ENCODE results near the gene RPTOR.
A peak's percentile ranks its signal among the peaks of the same experiment; 100 is the strongest.
"Not testable (repeated sequence)": the region's sequence is repeated elsewhere in the genome, so short reads cannot be mapped to it uniquely, and the experiment has no call there.

The RPTOR gene

GRCh38 chr17:80537386-80537785 lies 7.3 kb upstream of the RPTOR start:
- H2BK12ac ChIP-seq (ENCODE audit: low read length); H2BK5ac ChIP-seq (ENCODE audit: low read length); H2BK15ac ChIP-seq (ENCODE audit: low read length); H3K9ac ChIP-seq (ENCODE audit: low read depth, low read length, poor library complexity); H3K27ac ChIP-seq (replicated peaks; ENCODE audit: low read length); H3K4ac ChIP-seq (ENCODE audit: low read length); H4K91ac ChIP-seq (ENCODE audit: low read depth, low read length, poor library complexity); H3K14ac ChIP-seq (ENCODE audit: low read length); H2BK120ac ChIP-seq (ENCODE audit: low read depth, low read length); H2AFZ ChIP-seq (ENCODE audit: low read length); H3K18ac ChIP-seq (ENCODE audit: low read length); H4K8ac ChIP-seq (ENCODE audit: low read depth, low read length); H3K23ac ChIP-seq (ENCODE audit: low read depth, low read length, poor library complexity); H3K9me3 ChIP-seq (replicated peaks in 1 of 2; ENCODE audit: control insufficient read depth in 2 of 2, insufficient read depth in 1 of 2, low read depth in 1 of 2, low read length in 2 of 2); H3K4me2 ChIP-seq (ENCODE audit: insufficient read depth, low read length, poor library complexity, severe bottlenecking); H2AK5ac ChIP-seq (ENCODE audit: low read depth, low read length); DNase-seq (ENCODE audit: low spot score); H3K79me1 ChIP-seq (ENCODE audit: low read depth, low read length); H3K4me3 ChIP-seq (ENCODE audit: low read length in 2 of 2); H3K27me3 ChIP-seq (ENCODE audit: control insufficient read depth in 3 of 3, insufficient read depth in 3 of 3, low read depth in 1 of 3, low read length in 3 of 3); H3K36me3 ChIP-seq (replicated peaks in 1 of 2; ENCODE audit: control insufficient read depth in 2 of 2, insufficient read depth in 2 of 2, low read length in 2 of 2); H3K4me1 ChIP-seq (ENCODE audit: control insufficient read depth in 2 of 2, insufficient read depth in 1 of 2, low read depth in 1 of 2, low read length in 2 of 2): not testable (repeated sequence)
- no CpG with 5 or more reads among the region's 30 CpGs for WGBS, 2 donors (ENCODE audit: extremely low coverage in 2 of 2, insufficient read length in 2 of 2, insufficient replicate concordance in 1 of 2)

- Histone ChIP-seq H3K23ac (ENCODE audit: low read depth, low read length, poor library complexity) (no peak overlapping the region), H3K4me3 (ENCODE audit: low read length in 2 of 2) (no peak overlapping the region), H3K4me2 (ENCODE audit: insufficient read depth, low read length, poor library complexity, severe bottlenecking) (no peak overlapping the region), H2BK5ac (ENCODE audit: low read length) (no peak overlapping the region), H3K36me3 (replicated peaks in 1 of 2; ENCODE audit: control insufficient read depth in 2 of 2, insufficient read depth in 2 of 2, low read length in 2 of 2) (no peaks in the 10 kb centered on the region), H2AFZ (ENCODE audit: low read length) (no peak overlapping the region), H3K4ac (ENCODE audit: low read length) (no peak overlapping the region), H3K27ac (replicated peaks; ENCODE audit: low read length) (no peak overlapping the region), H4K91ac (ENCODE audit: low read depth, low read length, poor library complexity) (no peak overlapping the region), H2BK15ac (ENCODE audit: low read length) (no peak overlapping the region), H2BK120ac (ENCODE audit: low read depth, low read length) (no peak overlapping the region), H4K8ac (ENCODE audit: low read depth, low read length) (no peak overlapping the region), H3K14ac (ENCODE audit: low read length) (no peak overlapping the region), H3K79me1 (ENCODE audit: low read depth, low read length) (no peaks in the 10 kb centered on the region), H2BK12ac (ENCODE audit: low read length) (peak overlapping the region; percentile 58), H3K9me3 (replicated peaks in 1 of 2; ENCODE audit: control insufficient read depth in 2 of 2, insufficient read depth in 1 of 2, low read depth in 1 of 2, low read length in 2 of 2) (no peaks in the 10 kb centered on the region), H3K4me1 (ENCODE audit: control insufficient read depth in 2 of 2, insufficient read depth in 1 of 2, low read depth in 1 of 2, low read length in 2 of 2) (peaks cover 6 to 7% of the 10 kb centered on the region in 2 donors), H3K18ac (ENCODE audit: low read length) (peak overlapping the region; percentile 76), H2AK5ac (ENCODE audit: low read depth, low read length) (peak overlapping the region; percentile 71), H3K27me3 (ENCODE audit: control insufficient read depth in 3 of 3, insufficient read depth in 3 of 3, low read depth in 1 of 3, low read length in 3 of 3) (no peaks in the 10 kb centered on the region), H3K9ac (ENCODE audit: low read depth, low read length, poor library complexity) (no peak overlapping the region)
- no peak for DNase-seq (ENCODE audit: low spot score)
- no CpG with 5 or more reads among the region's 14 CpGs for WGBS, 2 donors (ENCODE audit: extremely low coverage in 2 of 2, insufficient read length in 2 of 2, insufficient replicate concordance in 1 of 2)
Measured at GRCh38 chr17:80538484-80538883, 6.2 kb upstream of the RPTOR start.

GRCh38 chr17:80539022-80539641 lies 5.5 kb upstream of the RPTOR start:
- Histone ChIP-seq H3K9ac (ENCODE audit: low read depth, low read length, poor library complexity) (no peak overlapping the region), H3K27me3 (ENCODE audit: control insufficient read depth in 3 of 3, insufficient read depth in 3 of 3, low read depth in 1 of 3, low read length in 3 of 3) (no peaks in the 10 kb centered on the region), H2BK120ac (ENCODE audit: low read depth, low read length) (no peak overlapping the region), H3K9me3 (replicated peaks in 1 of 2; ENCODE audit: control insufficient read depth in 2 of 2, insufficient read depth in 1 of 2, low read depth in 1 of 2, low read length in 2 of 2) (no peaks in the 10 kb centered on the region), H3K79me1 (ENCODE audit: low read depth, low read length) (no peaks in the 10 kb centered on the region), H3K18ac (ENCODE audit: low read length) (no peak overlapping the region), H2BK12ac (ENCODE audit: low read length) (no peak overlapping the region), H3K4ac (ENCODE audit: low read length) (no peak overlapping the region), H2AK5ac (ENCODE audit: low read depth, low read length) (no peak overlapping the region), H3K14ac (ENCODE audit: low read length) (no peak overlapping the region), H2BK5ac (ENCODE audit: low read length) (no peak overlapping the region), H2AFZ (ENCODE audit: low read length) (peak overlapping the region; percentile 73), H2BK15ac (ENCODE audit: low read length) (no peak overlapping the region), H3K4me2 (ENCODE audit: insufficient read depth, low read length, poor library complexity, severe bottlenecking) (no peak overlapping the region), H4K8ac (ENCODE audit: low read depth, low read length) (no peak overlapping the region), H3K4me3 (ENCODE audit: low read length in 2 of 2) (no peak overlapping the region), H3K23ac (ENCODE audit: low read depth, low read length, poor library complexity) (no peak overlapping the region), H3K36me3 (replicated peaks in 1 of 2; ENCODE audit: control insufficient read depth in 2 of 2, insufficient read depth in 2 of 2, low read length in 2 of 2) (no peaks in the 10 kb centered on the region), H3K4me1 (ENCODE audit: control insufficient read depth in 2 of 2, insufficient read depth in 1 of 2, low read depth in 1 of 2, low read length in 2 of 2) (peaks cover 6 to 7% of the 10 kb centered on the region in 2 donors), H3K27ac (replicated peaks; ENCODE audit: low read length) (no peak overlapping the region), H4K91ac (ENCODE audit: low read depth, low read length, poor library complexity) (no peak overlapping the region)
- DNase-seq (ENCODE audit: low spot score) = peak; percentile 29
- WGBS, 2 donors (ENCODE audit: extremely low coverage in 2 of 2, insufficient read length in 2 of 2, insufficient replicate concordance in 1 of 2) = no CpG with 5 or more reads among the region's 12 CpGs

- Histone ChIP-seq H3K9me3 (replicated peaks in 1 of 2; ENCODE audit: control insufficient read depth in 2 of 2, insufficient read depth in 1 of 2, low read depth in 1 of 2, low read length in 2 of 2) (peaks cover 0 to 2% of the 10 kb centered on the region in 2 donors), H2BK15ac (ENCODE audit: low read length) (no peak overlapping the region), H4K8ac (ENCODE audit: low read depth, low read length) (no peak overlapping the region), H2AK5ac (ENCODE audit: low read depth, low read length) (no peak overlapping the region), H3K4me1 (ENCODE audit: control insufficient read depth in 2 of 2, insufficient read depth in 1 of 2, low read depth in 1 of 2, low read length in 2 of 2) (peaks cover 3 to 7% of the 10 kb centered on the region in 2 donors), H3K18ac (ENCODE audit: low read length) (no peak overlapping the region), H3K23ac (ENCODE audit: low read depth, low read length, poor library complexity) (no peak overlapping the region), H3K9ac (ENCODE audit: low read depth, low read length, poor library complexity) (no peak overlapping the region), H2AFZ (ENCODE audit: low read length) (peak overlapping the region; percentile 78), H3K4me2 (ENCODE audit: insufficient read depth, low read length, poor library complexity, severe bottlenecking) (peak overlapping the region; percentile 89), H2BK120ac (ENCODE audit: low read depth, low read length) (no peak overlapping the region), H3K27ac (replicated peaks; ENCODE audit: low read length) (no peak overlapping the region), H3K4me3 (ENCODE audit: low read length in 2 of 2) (peak overlapping the region; percentile 73 to 95), H4K91ac (ENCODE audit: low read depth, low read length, poor library complexity) (no peak overlapping the region), H3K36me3 (replicated peaks in 1 of 2; ENCODE audit: control insufficient read depth in 2 of 2, insufficient read depth in 2 of 2, low read length in 2 of 2) (no peaks in the 10 kb centered on the region), H3K27me3 (ENCODE audit: control insufficient read depth in 3 of 3, insufficient read depth in 3 of 3, low read depth in 1 of 3, low read length in 3 of 3) (no peaks in the 10 kb centered on the region), H2BK5ac (ENCODE audit: low read length) (no peak overlapping the region), H2BK12ac (ENCODE audit: low read length) (no peak overlapping the region), H3K14ac (ENCODE audit: low read length) (no peak overlapping the region), H3K79me1 (ENCODE audit: low read depth, low read length) (peaks cover 8% of the 10 kb centered on the region), H3K4ac (ENCODE audit: low read length) (no peak overlapping the region)
- no CpG with 5 or more reads among the region's 8 CpGs for WGBS, 2 donors (ENCODE audit: extremely low coverage in 2 of 2, insufficient read length in 2 of 2, insufficient replicate concordance in 1 of 2)
- no peak for DNase-seq (ENCODE audit: low spot score)
Measured at GRCh38 chr17:80545499-80545826, 825 bp downstream of the RPTOR start.

Measured in neuronal stem cell (in vitro differentiated cells).